Neutrophil (primary cell): ENCODE measurements around the gene TMC2.

Experiments used
- H3K27ac ChIP-seq: fragments of 200-600 bp; sonication (generic); 2 replicates; pipeline ENCODE4 v1.5.1; 2016; ENCODE audit warnings: mild to moderate bottlenecking, moderate library complexity
- H3K27me3 ChIP-seq: fragments of 200-600 bp; sonication (generic); 2 replicates; pipeline ENCODE4 v1.6.0; 2016; ENCODE audit warnings: mild to moderate bottlenecking
- H3K36me3 ChIP-seq: fragments of 200-600 bp; sonication (generic); 2 replicates; pipeline ENCODE4 v1.5.1; 2017
- H3K4me1 ChIP-seq, 2 experiments: fragments of 200-600 bp in 1 of 2; sonication (generic) in 1 of 2; 1 replicate in 1 of 2; 2 replicates in 1 of 2; pipeline versions ENCODE4 v1.5.1 to v1.6.1; 2013 to 2016; ENCODE audit warnings: low read depth in 1 of 2, low read length in 1 of 2, mild to moderate bottlenecking in 1 of 2, moderate library complexity in 1 of 2; ENCODE audit not compliant: control insufficient read depth in 1 of 2, insufficient read depth in 1 of 2
- H3K4me3 ChIP-seq, 2 experiments: fragments of 200-600 bp in 1 of 2; sonication (generic) in 1 of 2; 1 replicate in 1 of 2; 2 replicates in 1 of 2; pipeline ENCODE4 v1.5.1; 2013 to 2016; ENCODE audit warnings: low read depth in 1 of 2, low read length in 1 of 2, mild to moderate bottlenecking in 1 of 2, moderate library complexity in 1 of 2
- H3K9me3 ChIP-seq: fragments of 200-600 bp; sonication (generic); 2 replicates; pipeline ENCODE4 v1.5.1; 2016
- TF ChIP-seq, protein P1 (sequence below): fragments of 200-600 bp; sonication (generic); IDR thresholded peaks from 2 replicates; pipeline ENCODE4 v1.5.1; 2016; ENCODE audit warnings: antibody characterized with exemption

Gene TMC2

DNA sequence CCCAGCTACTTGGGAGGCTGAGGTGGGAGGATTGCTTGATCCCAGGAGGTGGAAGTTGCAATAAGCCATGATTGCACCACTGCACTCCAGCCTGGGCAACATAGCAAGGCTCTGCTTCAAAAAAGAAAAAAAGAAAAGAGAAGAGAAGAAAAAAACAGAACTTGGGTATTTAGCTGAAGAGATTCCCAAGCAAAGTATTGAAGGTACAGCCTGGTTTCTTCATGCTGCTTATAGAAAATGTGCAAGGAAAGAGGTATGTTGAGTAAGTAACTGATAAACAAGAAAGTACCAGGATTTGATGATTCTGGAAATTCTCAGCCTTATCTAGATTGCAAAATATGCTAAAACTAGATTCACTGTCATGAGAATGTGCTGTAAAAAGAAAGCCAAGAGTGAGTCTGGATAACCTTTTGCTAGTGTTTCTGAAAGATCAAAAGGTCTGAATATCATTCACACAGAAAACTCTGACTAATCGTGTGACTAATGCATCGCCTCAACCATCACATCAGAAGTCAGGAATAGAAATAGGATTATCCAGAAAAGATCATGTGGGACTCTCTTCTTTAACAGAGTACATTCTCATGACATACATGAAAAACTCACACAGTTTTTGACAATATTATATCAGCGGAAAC, 83.7 kb downstream of the TMC2 start:
- no peaks in the 10 kb centered on the region for H3K4me1 ChIP-seq
- TF ChIP-seq, protein P1, sequence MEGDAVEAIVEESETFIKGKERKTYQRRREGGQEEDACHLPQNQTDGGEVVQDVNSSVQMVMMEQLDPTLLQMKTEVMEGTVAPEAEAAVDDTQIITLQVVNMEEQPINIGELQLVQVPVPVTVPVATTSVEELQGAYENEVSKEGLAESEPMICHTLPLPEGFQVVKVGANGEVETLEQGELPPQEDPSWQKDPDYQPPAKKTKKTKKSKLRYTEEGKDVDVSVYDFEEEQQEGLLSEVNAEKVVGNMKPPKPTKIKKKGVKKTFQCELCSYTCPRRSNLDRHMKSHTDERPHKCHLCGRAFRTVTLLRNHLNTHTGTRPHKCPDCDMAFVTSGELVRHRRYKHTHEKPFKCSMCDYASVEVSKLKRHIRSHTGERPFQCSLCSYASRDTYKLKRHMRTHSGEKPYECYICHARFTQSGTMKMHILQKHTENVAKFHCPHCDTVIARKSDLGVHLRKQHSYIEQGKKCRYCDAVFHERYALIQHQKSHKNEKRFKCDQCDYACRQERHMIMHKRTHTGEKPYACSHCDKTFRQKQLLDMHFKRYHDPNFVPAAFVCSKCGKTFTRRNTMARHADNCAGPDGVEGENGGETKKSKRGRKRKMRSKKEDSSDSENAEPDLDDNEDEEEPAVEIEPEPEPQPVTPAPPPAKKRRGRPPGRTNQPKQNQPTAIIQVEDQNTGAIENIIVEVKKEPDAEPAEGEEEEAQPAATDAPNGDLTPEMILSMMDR, result no peak
- no peak overlapping the region for H3K4me3 ChIP-seq
- no peaks in the 10 kb centered on the region for H3K9me3 ChIP-seq
- H3K27ac ChIP-seq, result no peak overlapping the region
- H3K27me3 ChIP-seq, result peaks cover 59% of the 10 kb centered on the region
- H3K36me3 ChIP-seq, result no peaks in the 10 kb centered on the region

DNA sequence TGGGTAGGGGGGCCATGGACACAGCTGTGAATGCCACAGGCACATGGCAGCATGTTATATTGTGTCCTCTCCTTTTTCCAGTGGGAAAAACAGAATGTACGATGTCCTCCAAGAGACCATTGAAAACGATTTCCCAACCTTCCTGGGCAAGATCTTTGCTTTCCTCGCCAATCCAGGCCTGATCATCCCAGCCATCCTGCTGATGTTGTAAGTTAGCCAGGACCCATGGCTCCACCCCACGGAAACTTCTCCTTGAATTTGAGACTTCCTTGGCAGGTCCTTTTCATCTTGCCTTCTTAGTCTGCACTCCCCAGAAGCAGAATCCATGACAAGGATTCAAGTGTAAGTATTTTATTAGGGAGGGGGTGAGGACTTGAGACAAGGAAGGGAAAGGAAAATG, 87.8 kb downstream of the TMC2 start:
- no peaks in the 10 kb centered on the region for H3K9me3 ChIP-seq
- H3K36me3 ChIP-seq, result no peaks in the 10 kb centered on the region
- TF ChIP-seq, protein P1, result no peak
- H3K4me1 ChIP-seq, result no peaks in the 10 kb centered on the region
- no peak overlapping the region for H3K27ac ChIP-seq
- no peak overlapping the region for H3K4me3 ChIP-seq
- peaks cover 41% of the 10 kb centered on the region for H3K27me3 ChIP-seq

DNA sequence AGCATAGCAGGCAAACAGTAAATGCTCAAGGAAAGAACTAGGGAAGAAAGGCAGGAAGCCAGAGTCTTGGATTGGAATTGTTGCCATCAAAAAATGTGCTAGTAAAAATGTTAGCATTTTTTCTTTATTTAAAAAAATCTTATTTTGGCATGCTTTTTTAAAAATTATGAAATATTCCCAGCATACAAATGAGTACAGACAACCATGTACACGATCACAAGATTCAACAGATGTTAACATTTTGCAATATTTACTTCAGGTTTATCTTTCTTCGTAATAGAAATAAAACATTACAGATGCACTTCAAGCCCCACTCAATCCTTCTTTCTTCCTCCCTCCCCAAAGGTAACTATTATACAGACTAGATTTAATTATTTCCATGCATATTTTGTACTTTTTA, 88.7 kb downstream of the TMC2 start:
- H3K36me3 ChIP-seq, result no peaks in the 10 kb centered on the region
- TF ChIP-seq, protein P1, result no peak
- H3K4me3 ChIP-seq, result no peak overlapping the region
- H3K27ac ChIP-seq, result no peak overlapping the region
- no peaks in the 10 kb centered on the region for H3K4me1 ChIP-seq
- H3K9me3 ChIP-seq, result no peaks in the 10 kb centered on the region
- peaks cover 38% of the 10 kb centered on the region for H3K27me3 ChIP-seq

DNA sequence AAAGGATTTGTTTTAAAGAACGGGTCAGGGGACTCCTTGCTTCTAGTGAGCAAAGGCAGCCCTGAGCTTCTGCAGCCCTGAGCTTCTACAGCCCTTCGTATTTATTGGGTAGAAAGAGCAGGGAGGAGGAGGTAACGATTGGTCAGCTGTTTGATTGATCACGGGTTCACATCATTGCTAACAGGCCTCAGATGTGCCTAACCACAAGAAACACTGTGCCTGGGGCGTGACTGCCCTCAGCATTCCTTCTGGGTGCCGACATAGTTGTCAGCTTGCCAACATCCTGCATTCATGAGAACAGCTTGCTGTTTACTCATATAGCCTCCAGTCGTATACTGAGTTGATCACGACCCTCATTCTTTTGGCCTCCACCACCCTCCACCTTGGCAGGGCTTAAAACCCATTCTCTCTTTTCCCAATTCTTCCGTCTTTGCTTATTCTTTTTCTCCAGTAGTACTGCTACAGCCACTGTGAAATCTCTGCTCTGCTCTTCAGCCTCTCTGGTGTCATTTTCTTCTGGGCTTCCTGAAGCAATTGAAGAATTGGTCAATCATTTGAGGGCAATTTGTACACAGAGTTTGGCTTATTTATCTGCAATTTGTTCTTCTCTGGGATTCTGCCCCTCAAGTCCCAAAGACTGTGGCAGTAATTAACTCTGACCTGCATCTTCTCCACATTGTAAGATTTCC, 90.6 kb downstream of the TMC2 start:
- peaks cover 47% of the 10 kb centered on the region for H3K27me3 ChIP-seq
- TF ChIP-seq, protein P1, result no peak
- H3K4me3 ChIP-seq, result no peak overlapping the region
- H3K4me1 ChIP-seq, result no peaks in the 10 kb centered on the region
- H3K36me3 ChIP-seq, result no peaks in the 10 kb centered on the region
- no peak overlapping the region for H3K27ac ChIP-seq
- no peaks in the 10 kb centered on the region for H3K9me3 ChIP-seq

DNA sequence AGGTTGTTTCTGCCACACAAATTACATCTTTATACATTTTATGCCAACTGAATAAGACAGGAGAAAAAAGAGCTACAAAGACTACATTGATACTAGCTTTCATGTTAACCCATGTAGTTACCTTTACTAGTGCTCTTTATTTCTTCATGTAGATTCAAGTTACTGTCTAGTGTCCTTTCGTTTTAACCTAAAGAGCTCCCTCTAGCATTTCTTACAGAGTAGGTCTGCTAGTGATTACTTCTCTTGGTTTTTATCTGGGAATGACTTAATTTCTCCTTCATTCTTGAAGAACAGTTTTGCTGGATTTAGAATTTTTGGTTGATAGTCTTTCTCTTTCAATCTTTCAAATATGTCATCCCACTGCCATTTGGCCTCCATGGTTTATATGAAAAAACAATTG, 94.9 kb downstream of the TMC2 start:
- Histone ChIP-seq H3K9me3 (no peaks in the 10 kb centered on the region), H3K4me1 (no peaks in the 10 kb centered on the region), H3K27ac (no peak overlapping the region), H3K4me3 (no peak overlapping the region), H3K27me3 (peaks cover 63% of the 10 kb centered on the region), H3K36me3 (no peaks in the 10 kb centered on the region)
- TF ChIP-seq, protein P1, result no peak
